DND-41 (cell line): ENCODE data around the gene PKDCC.
A peak's percentile ranks its signal among the peaks of the same experiment; 100 is the strongest.

Experiments used
- ATAC-seq: fragments of 200-7000 bp; cut with Tn5 transposase; 3 replicates; pipeline ENCODE4 v1.9.1; 2021; ENCODE audit warnings: low read depth; ENCODE audit not compliant: insufficient read depth
- DNase-seq: peaks from one replicate; pipeline ENCODE4 v3.0.0-alpha.2; 2020
- H2AFZ ChIP-seq: 2 replicates; pipeline ENCODE4 v1.6.0; 2012; ENCODE audit warnings: low read depth, low read length
- H3K27ac ChIP-seq: 2 replicates; pipeline ENCODE4 v1.5.1; 2012; ENCODE audit warnings: low read length, inconsistent platforms
- H3K27me3 ChIP-seq: fragments of 200-600 bp; sonication (generic); 2 replicates; pipeline ENCODE4 v1.6.0; 2012; ENCODE audit warnings: low read length, mild to moderate bottlenecking, inconsistent platforms; ENCODE audit not compliant: insufficient read depth, poor library complexity
- H3K36me3 ChIP-seq: 2 replicates; pipeline ENCODE4 v1.5.1; 2012; ENCODE audit warnings: low read length, inconsistent platforms; ENCODE audit not compliant: insufficient read depth
- H3K4me1 ChIP-seq: 2 replicates; pipeline ENCODE4 v1.5.1; 2012; ENCODE audit warnings: mild to moderate bottlenecking, low read length; ENCODE audit not compliant: insufficient read depth
- H3K4me2 ChIP-seq: 2 replicates; pipeline ENCODE4 v1.6.0; 2012; ENCODE audit warnings: mild to moderate bottlenecking, moderate library complexity, low read length, inconsistent platforms; ENCODE audit not compliant: insufficient read depth
- H3K4me3 ChIP-seq, 2 experiments: fragments of 200-600 bp in 1 of 2; shearing (Covaris generic) in 1 of 2; 2 replicates each; pipeline ENCODE4 v1.5.1; 2012 to 2016; ENCODE audit warnings: inconsistent platforms in 2 of 2, low read length in 2 of 2, mild to moderate bottlenecking in 2 of 2, low read depth in 1 of 2, moderate library complexity in 1 of 2
- H3K79me2 ChIP-seq: 2 replicates; pipeline ENCODE4 v1.6.0; 2012; ENCODE audit warnings: low read length, inconsistent platforms; ENCODE audit not compliant: insufficient read depth
- H3K9ac ChIP-seq: 2 replicates; pipeline ENCODE4 v1.6.0; 2012; ENCODE audit warnings: low read depth, mild to moderate bottlenecking, inconsistent platforms, low read length, moderate library complexity
- H3K9me3 ChIP-seq: 2 replicates; pipeline ENCODE4 v1.5.1; 2012; ENCODE audit warnings: low read length, moderate library complexity, mild to moderate bottlenecking, inconsistent platforms; ENCODE audit not compliant: insufficient read depth, severe bottlenecking
- H4K20me1 ChIP-seq: 2 replicates; pipeline ENCODE4 v1.6.0; 2012; ENCODE audit warnings: low read length; ENCODE audit not compliant: insufficient read depth
- EZH2 ChIP-seq: IDR thresholded peaks from 3 replicates; pipeline ENCODE4 v1.6.1; 2012; ENCODE audit warnings: borderline replicate concordance, low read depth, mild to moderate bottlenecking, moderate library complexity, low read length, inconsistent platforms; ENCODE audit not compliant: severe bottlenecking
- TF ChIP-seq, protein P1 (sequence below): IDR thresholded peaks from 2 replicates; pipeline ENCODE4 v1.5.1; 2012; ENCODE audit warnings: borderline replicate concordance, low read length, moderate library complexity, mild to moderate bottlenecking; ENCODE audit not compliant: poor library complexity, severe bottlenecking; ENCODE audit errors: extremely low read depth

The PKDCC gene

DNA sequence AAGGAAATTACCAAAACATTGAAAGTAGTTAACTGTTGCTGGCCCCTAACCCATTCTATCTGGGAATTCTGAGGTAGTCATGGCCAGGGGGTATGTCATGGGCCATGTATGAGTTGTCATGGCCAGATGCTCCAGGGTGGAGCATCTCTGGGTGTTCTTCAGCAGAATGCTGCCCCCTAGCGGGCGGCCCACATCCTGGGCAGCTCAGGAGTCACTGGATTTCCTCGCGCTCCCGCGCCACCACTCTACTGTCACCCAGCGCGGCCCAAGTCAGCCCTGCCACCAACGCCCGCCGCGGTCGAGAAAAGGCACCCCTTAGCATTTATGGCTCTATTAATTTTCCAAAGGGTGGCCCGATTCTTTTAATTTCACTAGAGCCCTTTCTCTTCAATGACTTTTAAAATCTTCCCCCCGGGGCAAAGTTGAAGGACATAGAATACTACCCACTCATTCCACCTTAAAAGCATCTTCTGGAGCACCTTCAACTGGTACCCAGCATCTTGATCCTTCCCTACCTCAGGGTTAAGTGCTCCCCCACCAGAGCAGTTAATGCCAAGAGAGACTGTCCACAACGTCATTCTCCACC, 41.6 kb downstream of the PKDCC start:
- Histone ChIP-seq H2AFZ (no peak overlapping the region), H3K4me3 (no peak overlapping the region), H3K27ac (no peak overlapping the region), H3K9ac (no peak overlapping the region), H3K9me3 (no peaks in the 10 kb centered on the region), H3K79me2 (no peaks in the 10 kb centered on the region), H3K36me3 (no peaks in the 10 kb centered on the region), H4K20me1 (no peaks in the 10 kb centered on the region), H3K27me3 (no peaks in the 10 kb centered on the region), H3K4me2 (no peak overlapping the region), H3K4me1 (no peaks in the 10 kb centered on the region)
- no peak for TF ChIP-seq EZH2
- TF ChIP-seq, protein P1, sequence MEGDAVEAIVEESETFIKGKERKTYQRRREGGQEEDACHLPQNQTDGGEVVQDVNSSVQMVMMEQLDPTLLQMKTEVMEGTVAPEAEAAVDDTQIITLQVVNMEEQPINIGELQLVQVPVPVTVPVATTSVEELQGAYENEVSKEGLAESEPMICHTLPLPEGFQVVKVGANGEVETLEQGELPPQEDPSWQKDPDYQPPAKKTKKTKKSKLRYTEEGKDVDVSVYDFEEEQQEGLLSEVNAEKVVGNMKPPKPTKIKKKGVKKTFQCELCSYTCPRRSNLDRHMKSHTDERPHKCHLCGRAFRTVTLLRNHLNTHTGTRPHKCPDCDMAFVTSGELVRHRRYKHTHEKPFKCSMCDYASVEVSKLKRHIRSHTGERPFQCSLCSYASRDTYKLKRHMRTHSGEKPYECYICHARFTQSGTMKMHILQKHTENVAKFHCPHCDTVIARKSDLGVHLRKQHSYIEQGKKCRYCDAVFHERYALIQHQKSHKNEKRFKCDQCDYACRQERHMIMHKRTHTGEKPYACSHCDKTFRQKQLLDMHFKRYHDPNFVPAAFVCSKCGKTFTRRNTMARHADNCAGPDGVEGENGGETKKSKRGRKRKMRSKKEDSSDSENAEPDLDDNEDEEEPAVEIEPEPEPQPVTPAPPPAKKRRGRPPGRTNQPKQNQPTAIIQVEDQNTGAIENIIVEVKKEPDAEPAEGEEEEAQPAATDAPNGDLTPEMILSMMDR = peak; percentile 73
- ATAC-seq = peak; percentile 89
- peak; percentile 67 for DNase-seq

DNA sequence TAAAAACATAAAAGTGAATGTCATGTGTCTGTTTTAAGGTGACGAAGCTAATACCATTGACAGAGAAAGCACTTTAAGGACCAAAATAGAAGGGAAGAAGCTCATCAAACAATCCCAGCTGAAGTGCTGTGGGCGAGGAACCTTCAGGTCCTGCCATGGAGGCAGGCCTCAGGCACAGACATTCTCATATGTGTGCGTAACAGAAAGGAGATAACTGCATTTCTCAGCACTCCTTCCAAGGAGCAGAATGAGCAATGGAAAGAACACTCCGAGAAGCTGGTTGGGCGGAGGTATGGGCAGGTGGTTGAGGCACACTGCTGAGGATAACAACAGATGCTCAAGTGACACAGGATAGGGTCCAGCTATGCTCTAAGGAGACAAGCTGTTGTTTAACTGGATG, 42.4 kb downstream of the PKDCC start:
- no peak overlapping the region for H3K4me2 ChIP-seq
- H3K4me3 ChIP-seq = no peak overlapping the region
- no peaks in the 10 kb centered on the region for H4K20me1 ChIP-seq
- no peaks in the 10 kb centered on the region for H3K79me2 ChIP-seq
- DNase-seq (no peak), ATAC-seq (no peak)
- H3K36me3 ChIP-seq = no peaks in the 10 kb centered on the region
- no peaks in the 10 kb centered on the region for H3K27me3 ChIP-seq
- H2AFZ ChIP-seq = no peak overlapping the region
- H3K4me1 ChIP-seq = no peaks in the 10 kb centered on the region
- no peaks in the 10 kb centered on the region for H3K9me3 ChIP-seq
- no peak overlapping the region for H3K27ac ChIP-seq
- H3K9ac ChIP-seq = no peak overlapping the region
- TF ChIP-seq EZH2 = no peak
- TF ChIP-seq, protein P1 = no peak

DNA sequence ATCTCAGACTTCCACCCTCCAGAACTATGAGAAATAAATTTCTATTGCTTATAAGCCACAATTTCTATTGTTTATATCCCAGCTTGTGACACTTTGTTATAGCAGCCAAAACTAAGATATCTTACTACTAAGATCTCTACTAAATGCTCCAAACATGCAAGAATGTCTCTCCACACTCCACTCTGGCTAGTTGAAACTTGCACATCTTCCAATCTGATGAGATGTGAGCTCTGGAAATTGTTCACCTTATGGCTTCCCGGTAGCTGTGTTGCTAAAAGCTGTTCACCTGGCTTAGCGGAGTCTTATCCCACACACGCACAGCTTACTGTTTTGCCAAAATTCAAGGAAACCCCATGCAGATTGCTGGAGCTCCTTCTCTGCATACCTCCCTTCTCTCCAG, 43.9 kb downstream of the PKDCC start:
- no peak overlapping the region for H3K9ac ChIP-seq
- H3K27me3 ChIP-seq = no peaks in the 10 kb centered on the region
- H3K27ac ChIP-seq = no peak overlapping the region
- H3K9me3 ChIP-seq = no peaks in the 10 kb centered on the region
- H3K79me2 ChIP-seq = no peaks in the 10 kb centered on the region
- H2AFZ ChIP-seq = no peak overlapping the region
- TF ChIP-seq, protein P1 = no peak
- no peak for TF ChIP-seq EZH2
- DNase-seq = no peak
- no peak for ATAC-seq
- H3K4me3 ChIP-seq = no peak overlapping the region
- no peak overlapping the region for H3K4me2 ChIP-seq
- no peaks in the 10 kb centered on the region for H3K4me1 ChIP-seq
- no peaks in the 10 kb centered on the region for H3K36me3 ChIP-seq
- no peaks in the 10 kb centered on the region for H4K20me1 ChIP-seq
